Stimulated activated CD8-positive, alpha-beta memory T cell treated with anti-CD3 and anti-CD28 coated beads, Interleukin-15, amount 100 ng/mL, for 48 hours (primary cell): Measurements from ENCODE around the gene RAN.
"Not testable (repeated sequence)": the region's sequence is repeated elsewhere in the genome, so short reads cannot be mapped to it uniquely, and the experiment has no call there.

Experiments used
- DNase-seq, 2 donors: peaks; one replicate each; pipeline ENCODE4 v3.0.0-alpha.2; 2020; ENCODE audit warnings: low read depth in 2 of 2

RAN gene

GRCh38 chr12:130849561-130850417, 22.1 kb upstream of the RAN start:
- no peak for DNase-seq

DNA sequence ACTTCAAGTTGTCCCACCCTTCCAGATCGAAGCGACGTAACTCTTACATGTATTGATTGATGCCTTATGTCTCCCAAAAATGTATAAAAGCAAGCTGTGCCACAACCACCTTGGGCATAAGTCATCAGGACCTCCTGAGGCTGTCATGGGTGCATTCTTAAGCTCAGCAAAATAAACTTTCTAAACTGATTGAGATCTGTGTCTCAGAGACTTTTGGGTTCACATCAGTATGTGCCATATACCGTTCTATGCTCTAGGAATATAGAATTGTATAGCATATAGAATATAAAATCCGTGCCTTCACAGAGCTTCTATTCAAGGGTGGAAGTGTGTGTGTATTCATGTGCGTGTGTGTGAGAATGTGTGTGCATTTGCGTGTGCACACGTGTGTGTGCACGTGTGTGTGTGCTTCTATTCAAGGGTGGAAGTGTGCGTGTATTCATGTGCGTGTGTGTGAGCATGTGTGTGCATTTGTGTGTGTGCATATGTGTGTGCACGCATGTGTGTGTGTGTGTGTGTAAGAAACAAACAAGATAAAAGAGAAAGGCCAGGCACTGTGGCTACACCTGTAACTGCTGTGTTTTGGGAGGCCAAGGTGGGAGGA, 21.3 kb upstream of the RAN start:
- DNase-seq: no peak

DNA sequence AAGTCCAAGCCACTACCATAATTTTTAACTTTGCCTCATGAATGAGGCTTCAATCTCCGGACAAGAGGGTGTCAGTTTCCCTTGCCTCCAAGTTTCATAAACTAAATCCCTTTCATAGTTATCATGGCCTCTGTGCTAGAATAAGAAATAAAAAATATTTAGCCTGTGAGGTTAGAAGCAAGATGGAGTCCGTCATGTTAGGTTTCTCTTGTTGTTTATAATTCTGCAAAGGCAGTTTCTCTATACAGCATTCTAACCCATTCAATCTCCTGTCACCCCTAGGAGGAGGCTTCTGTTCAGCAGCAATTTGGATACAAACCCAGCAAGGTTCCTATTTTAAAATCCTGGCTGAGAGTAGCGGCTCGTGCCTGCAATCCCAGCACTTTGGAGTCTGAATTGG, 15.8 kb upstream of the RAN start:
- DNase-seq: no peak

DNA sequence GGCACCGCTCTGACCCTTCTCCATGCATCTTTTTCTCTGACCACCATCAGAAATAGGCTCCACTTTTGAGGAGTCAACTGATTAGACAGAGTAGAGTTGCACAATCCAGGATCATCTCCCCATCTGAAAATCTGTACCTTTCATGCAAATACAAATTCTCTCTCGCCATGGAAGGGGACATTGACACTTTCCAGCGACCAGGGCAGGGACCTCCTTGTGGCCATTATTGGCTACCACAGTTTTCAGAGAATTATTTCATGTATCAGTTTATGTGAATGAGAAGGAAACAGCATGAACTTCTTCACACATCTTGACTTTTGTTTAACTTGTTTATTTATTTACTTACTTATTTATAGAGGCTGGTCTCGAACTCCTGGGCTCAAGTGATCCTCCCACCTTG, 13.8 kb upstream of the RAN start:
- no peak for DNase-seq

GRCh38 chr12:130859161-130859560, 12.7 kb upstream of the RAN start:
- no peak for DNase-seq

- no peak for DNase-seq
These were observed 11.6 kb upstream of the RAN start for GRCh38 chr12:130860311-130860710.

- DNase-seq: no peak
These were observed 9.7 kb upstream of the RAN start for GRCh38 chr12:130862161-130862560.

DNA sequence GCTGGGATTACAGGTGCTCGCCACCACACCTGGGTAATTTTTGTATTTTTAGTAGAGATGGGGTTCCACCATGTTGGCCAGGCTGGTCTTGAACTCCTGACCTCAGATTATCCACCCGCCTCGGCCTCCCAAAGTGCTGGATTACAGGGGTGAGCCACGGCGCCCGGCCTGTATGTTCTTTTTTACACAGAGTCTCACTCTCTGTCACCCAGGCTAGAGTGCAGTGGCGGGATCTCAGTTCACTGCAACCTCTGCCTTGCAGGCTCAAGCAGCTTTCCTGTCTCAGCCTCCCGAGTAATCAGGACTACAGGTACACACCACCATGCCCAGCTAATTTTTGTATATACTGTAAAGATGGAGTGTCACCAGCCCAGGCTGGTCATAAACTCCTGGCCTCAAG, 9.1 kb upstream of the RAN start:
- DNase-seq: not testable (repeated sequence)

GRCh38 chr12:130863298-130863697, 8.6 kb upstream of the RAN start:
- no peak for DNase-seq

GRCh38 chr12:130868412-130868811, 3.5 kb upstream of the RAN start:
- DNase-seq: no peak

DNA sequence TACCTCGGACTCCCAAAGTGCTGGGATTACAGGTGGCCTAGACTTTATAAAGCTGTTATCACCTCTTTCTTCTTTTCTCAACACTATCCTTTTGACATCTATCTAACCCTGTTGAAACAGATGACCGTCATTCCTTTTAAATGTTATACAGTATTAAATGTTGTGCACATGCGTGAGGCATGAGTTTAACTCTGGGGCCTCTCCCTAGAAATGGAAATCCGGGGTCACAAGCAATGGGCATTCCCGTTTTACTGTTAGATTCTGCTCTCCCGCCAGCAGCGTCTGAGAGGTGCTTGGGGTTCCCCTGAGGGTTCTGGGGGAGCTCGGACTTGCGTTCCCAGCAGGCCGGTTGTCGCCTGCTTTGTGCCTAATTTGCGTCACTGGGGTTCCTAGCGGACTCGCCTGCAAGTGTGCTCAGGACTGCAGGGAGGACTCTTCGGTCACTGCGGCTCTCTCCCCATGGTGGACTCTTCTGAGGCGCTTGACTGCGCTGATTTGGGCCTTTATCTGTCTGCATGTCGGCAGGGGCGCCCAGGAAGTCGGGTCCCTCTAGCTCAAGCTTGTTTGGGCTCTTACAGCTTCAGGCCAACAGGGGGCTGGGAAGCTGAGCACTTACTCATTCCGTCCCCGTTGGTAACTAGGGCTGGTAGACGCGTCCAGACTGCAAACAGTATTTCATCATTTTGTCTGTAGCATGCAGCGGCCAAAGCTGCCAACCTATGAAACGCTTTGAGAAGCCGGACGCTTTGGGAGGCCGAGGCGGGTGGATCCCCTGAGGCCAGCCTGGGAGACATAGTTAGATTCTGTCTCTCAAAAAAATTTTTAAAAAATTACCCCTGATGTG, 1.2 kb upstream of the RAN start:
- peak; percentile 61 for DNase-seq

- DNase-seq: peak in 1 of 2 donors; percentile 20
These were observed 572 bp downstream of the RAN start for GRCh38 chr12:130872179-130873096.

GRCh38 chr12:130873106-130873795, 1.4 kb downstream of the RAN start:
- DNase-seq: no peak

GRCh38 chr12:130873825-130874224, 2.0 kb downstream of the RAN start:
- no peak for DNase-seq

GRCh38 chr12:130874696-130875095, 2.8 kb downstream of the RAN start:
- no peak for DNase-seq

DNA sequence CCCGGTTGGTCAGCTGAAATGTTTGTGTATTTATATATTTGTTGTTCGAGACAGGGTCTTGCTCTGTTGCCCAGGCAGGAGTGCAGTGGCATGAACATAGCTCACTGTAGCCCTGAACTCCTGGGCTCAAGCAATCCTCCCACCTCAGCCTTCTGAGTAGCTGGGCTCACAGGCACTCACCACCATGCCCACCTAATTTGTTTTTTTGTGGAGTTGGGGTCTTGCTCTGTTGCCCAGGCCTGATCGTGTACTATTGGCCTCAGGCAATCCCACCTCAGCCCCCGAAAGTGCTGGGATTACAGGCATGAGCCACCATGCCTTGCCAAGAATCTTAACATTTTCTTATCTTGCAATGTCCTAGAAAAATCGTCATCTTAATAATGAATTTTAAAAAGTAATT, 3.3 kb downstream of the RAN start:
- no peak for DNase-seq

GRCh38 chr12:130875708-130876107, 3.8 kb downstream of the RAN start:
- DNase-seq: not testable (repeated sequence)

GRCh38 chr12:130876297-130876696, 4.4 kb downstream of the RAN start:
- DNase-seq: no peak

DNA sequence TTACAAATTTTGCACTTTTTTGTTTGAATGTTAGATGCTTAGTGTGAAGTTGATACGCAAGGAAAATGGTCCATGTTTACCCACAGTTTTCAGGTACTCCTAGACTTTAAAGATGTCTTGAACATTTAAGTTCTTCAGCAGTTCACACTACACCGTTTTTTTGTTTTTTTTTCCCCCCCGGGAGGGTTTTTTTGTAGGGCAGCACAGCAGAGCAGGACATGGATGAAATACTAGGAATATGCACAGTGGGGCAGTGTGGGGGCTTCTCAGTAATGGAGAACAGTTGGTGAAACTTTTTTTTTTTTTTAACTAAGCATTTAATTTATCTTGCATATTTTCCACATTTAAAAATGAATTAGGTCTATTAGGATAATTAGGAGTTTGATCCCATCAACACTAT, 4.9 kb downstream of the RAN start:
- no peak for DNase-seq

DNA sequence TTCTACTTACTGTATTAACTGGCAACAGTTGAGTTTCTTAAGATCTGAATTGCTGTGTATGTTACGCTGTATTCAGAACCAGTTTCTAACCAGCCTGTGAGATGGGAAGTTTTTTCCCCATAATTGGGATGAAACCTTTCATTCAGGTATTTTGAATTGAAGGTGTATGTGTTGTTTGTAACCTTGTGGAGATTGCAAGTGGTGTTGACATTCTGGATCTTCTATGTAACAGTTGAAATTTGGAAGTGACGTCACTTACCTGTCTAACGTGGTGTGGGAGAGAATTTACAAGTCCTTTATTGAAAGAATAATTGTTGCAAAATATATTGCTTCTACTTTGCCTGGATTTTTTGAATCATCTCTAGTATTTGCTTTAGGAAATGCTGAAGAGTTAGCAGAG, 5.5 kb downstream of the RAN start:
- DNase-seq: no peak
